Measurements from ENCODE around the gene KCNMB2.

DNA sequence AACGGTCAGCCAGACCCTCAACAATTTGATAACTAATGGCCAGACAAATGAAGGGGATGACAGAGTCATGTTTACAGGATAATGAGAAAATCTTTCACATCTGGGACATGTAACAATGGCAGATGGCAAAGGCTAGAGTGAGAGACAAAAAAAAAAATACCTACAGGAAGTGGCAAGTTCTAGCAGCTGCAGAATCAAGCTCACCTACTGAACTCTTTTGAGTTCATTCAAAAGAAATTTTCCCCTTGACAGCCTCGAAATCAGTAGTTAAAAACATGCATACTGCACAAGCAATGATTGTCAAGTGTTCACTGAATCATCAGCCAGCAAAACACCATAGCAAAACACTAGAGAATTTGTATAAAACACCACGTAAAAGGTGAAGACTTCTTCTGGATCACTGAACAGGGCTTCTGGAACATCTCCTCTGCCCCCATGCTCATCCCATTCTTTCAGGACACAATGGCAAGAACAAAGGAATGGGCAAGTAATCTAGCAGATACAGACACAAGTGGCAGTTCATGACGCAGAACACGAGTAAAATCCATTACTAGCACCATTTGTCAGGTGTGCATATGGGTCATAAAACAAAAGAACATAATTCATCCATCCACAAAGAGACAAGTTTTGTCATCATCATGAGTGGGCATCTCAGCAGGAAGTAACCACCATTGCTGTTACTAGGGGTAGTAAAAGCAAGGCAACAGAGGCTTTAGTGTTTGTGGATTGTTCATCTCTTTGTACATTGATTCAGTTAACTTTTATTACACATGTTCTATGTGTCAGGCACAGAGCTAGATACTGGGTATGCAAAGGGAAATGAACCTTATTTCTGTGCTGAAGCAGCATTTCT, 13.8 kb upstream of the KCNMB2 start:
- TF ChIP-seq POLR2AphosphoS5 (IDR thresholded peaks at IDR 0.05; ENCODE audit: borderline replicate concordance, low read depth, low read length) (no peak), EZH2 (IDR thresholded peaks at IDR 0.05) (no peak), FOXP2 (optimal IDR thresholded peaks at IDR 0.05; ENCODE audit: control extremely low read depth, extremely low read length, insufficient read depth) (no peak)

Measured in SK-N-MC (cell line).